Smooth muscle cell (in vitro differentiated cells): ENCODE data around the gene CALML6. TPM values are rescaled to one million over a fixed set of nuclear protein-coding genes. Genes with fewer than 3 reads are reported as not detected.

ENCODE experiments used
- DNase-seq: peaks from one replicate; lab custom pipeline; 2025; ENCODE audit not compliant: unreplicated experiment; lab: John Stamatoyannopoulos, UW
- H2AFZ ChIP-seq: fragments of 200-600 bp; sonication (generic); 2 replicates; pipeline ENCODE4 v1.6.0; 2016; ENCODE audit warnings: antibody characterized with exemption, low read depth, mild to moderate bottlenecking
- H3F3A ChIP-seq: fragments of 200-600 bp; sonication (generic); 2 replicates; pipeline ENCODE4 v1.6.0; 2017; ENCODE audit warnings: antibody characterized with exemption, low read depth
- H3K27ac ChIP-seq: fragments of 200-600 bp; sonication (generic); 2 replicates; pipeline ENCODE4 v1.5.1; 2016; ENCODE audit warnings: low read depth, mild to moderate bottlenecking
- H3K27me3 ChIP-seq: fragments of 200-600 bp; sonication (generic); 2 replicates; pipeline ENCODE4 v1.6.1; 2016; ENCODE audit warnings: low read depth, mild to moderate bottlenecking
- H3K36me3 ChIP-seq: fragments of 200-600 bp; sonication (generic); 2 replicates; pipeline ENCODE4 v1.5.1; 2016; ENCODE audit warnings: low read depth
- H3K4me1 ChIP-seq: fragments of 200-600 bp; sonication (generic); 2 replicates; pipeline ENCODE4 v1.5.1; 2016; ENCODE audit warnings: low read depth
- H3K4me2 ChIP-seq: fragments of 200-600 bp; sonication (generic); 2 replicates; pipeline ENCODE4 v1.6.0; 2016; ENCODE audit warnings: mild to moderate bottlenecking
- H3K4me3 ChIP-seq: fragments of 200-600 bp; sonication (generic); 2 replicates; pipeline ENCODE4 v1.5.1; 2016; ENCODE audit warnings: mild to moderate bottlenecking
- H3K79me2 ChIP-seq: fragments of 200-600 bp; sonication (generic); 2 replicates; pipeline ENCODE4 v1.6.0; 2016; ENCODE audit warnings: low read depth, mild to moderate bottlenecking
- H3K9ac ChIP-seq: fragments of 200-600 bp; sonication (generic); 2 replicates; pipeline ENCODE4 v1.6.0; 2016; ENCODE audit warnings: low read depth
- H3K9me3 ChIP-seq: fragments of 200-600 bp; sonication (generic); replicated peaks from 2 replicates; pipeline ENCODE4 v1.5.1; 2016; ENCODE audit warnings: low read depth
- H4K20me1 ChIP-seq: fragments of 200-600 bp; sonication (generic); 2 replicates; pipeline ENCODE4 v1.6.0; 2016; ENCODE audit warnings: low read depth
- WGBS: methylation state at CpG from one replicate; pipeline ENCODE4 v1.1.7; 2016; ENCODE audit warnings: low lambda C conversion rate; 5-methylcytosine and 5-hydroxymethylcytosine counted together
- polyA plus RNA-seq: library from polyadenylated mRNA; unstranded; fragments of >200 nt; fragmentation: Nextera tagmentation; extraction: Ambion mirVana; gene quantifications from 2 replicates; pipeline ENCODE4 v1.2.1, GENCODE V29; 2016
- total RNA-seq: library from RNA; depleted of rRNA; stranded (reverse); fragments of >200 nt; gene quantifications from 2 replicates; pipeline ENCODE4 v1.2.3, GENCODE V29; 2014
- TF ChIP-seq, protein P1 (sequence below): fragments of 200-600 bp; sonication (generic); IDR thresholded peaks from 2 replicates; pipeline ENCODE4 v1.5.1; 2017; ENCODE audit warnings: borderline replicate concordance, mild to moderate bottlenecking, antibody characterized with exemption; ENCODE audit not compliant: insufficient read depth, poor library complexity, severe bottlenecking

The CALML6 gene
- total and polyA plus RNA-seq, 2 experiments from 2014 or later: 0.18 to 1.3 TPM

DNA sequence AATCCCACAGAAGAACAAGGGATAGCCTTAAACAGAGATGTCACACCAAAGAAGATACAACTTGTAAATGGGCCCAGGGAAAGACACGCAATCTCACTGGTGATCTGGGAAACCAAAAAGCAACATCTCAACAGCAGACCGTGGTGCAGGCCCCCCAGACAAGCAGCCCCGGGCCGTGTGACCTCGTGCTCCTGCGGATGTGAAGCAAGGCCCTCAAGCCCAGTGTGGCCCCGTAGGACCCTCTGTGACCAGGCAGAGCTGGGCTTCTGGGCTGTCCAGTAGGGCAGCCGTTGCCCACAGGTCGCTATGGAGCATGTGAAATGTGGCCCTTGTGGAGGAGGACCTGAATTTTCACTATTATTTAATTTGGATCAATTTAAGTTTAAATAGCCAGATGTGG is 39.0 kb downstream of the CALML6 start:
- WGBS: 88% methylated on average over 9 of the region's 9 CpGs
- no peak overlapping the region for H2AFZ ChIP-seq
- H3K9ac ChIP-seq: no peak overlapping the region
- H3K27ac ChIP-seq: no peak overlapping the region
- H3K27me3 ChIP-seq: no peaks in the 10 kb centered on the region
- no peaks in the 10 kb centered on the region for H4K20me1 ChIP-seq
- H3K4me1 ChIP-seq: no peaks in the 10 kb centered on the region
- no peaks in the 10 kb centered on the region for H3K79me2 ChIP-seq
- H3F3A ChIP-seq: no peaks in the 10 kb centered on the region
- DNase-seq: no peak
- no peak overlapping the region for H3K4me2 ChIP-seq
- TF ChIP-seq, protein P1, sequence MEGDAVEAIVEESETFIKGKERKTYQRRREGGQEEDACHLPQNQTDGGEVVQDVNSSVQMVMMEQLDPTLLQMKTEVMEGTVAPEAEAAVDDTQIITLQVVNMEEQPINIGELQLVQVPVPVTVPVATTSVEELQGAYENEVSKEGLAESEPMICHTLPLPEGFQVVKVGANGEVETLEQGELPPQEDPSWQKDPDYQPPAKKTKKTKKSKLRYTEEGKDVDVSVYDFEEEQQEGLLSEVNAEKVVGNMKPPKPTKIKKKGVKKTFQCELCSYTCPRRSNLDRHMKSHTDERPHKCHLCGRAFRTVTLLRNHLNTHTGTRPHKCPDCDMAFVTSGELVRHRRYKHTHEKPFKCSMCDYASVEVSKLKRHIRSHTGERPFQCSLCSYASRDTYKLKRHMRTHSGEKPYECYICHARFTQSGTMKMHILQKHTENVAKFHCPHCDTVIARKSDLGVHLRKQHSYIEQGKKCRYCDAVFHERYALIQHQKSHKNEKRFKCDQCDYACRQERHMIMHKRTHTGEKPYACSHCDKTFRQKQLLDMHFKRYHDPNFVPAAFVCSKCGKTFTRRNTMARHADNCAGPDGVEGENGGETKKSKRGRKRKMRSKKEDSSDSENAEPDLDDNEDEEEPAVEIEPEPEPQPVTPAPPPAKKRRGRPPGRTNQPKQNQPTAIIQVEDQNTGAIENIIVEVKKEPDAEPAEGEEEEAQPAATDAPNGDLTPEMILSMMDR: no peak
- no peaks in the 10 kb centered on the region for H3K36me3 ChIP-seq
- H3K9me3 ChIP-seq: no peaks in the 10 kb centered on the region
- H3K4me3 ChIP-seq: no peak overlapping the region

DNA sequence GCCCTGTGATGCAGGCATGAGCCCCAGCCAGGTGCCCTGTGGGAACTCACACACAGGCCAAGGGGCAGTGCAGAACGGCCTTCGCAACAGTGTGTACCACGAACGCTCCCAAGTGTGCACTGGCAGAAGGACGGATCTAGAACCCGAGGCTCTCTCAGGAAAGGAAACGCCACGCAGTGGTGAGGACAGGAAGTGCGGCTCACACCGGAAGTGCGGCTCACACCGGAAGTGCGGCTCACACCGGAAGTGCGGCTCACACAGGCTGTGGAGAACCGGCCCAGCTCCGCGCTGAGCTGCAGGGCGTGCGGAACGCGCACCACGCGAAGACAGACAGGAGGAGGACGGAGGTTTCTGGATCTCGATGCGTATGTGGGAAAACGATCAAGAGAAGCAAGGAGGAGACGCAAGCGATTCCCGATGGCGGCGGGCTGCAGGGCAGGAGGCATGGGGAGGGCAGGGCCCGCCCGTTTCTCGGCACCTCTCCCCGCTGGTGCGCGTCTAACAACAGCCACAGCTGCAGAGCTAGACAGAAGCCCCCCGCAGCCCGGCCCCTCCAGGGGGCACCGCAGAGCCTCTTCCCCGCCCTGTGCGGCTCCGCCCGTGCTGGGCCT is 39.9 kb downstream of the CALML6 start:
- Histone ChIP-seq H2AFZ (no peak overlapping the region), H3K9me3 (no peaks in the 10 kb centered on the region), H3F3A (no peaks in the 10 kb centered on the region), H3K4me1 (no peaks in the 10 kb centered on the region), H4K20me1 (no peaks in the 10 kb centered on the region), H3K27ac (no peak overlapping the region), H3K27me3 (no peaks in the 10 kb centered on the region), H3K4me2 (no peak overlapping the region), H3K4me3 (no peak overlapping the region), H3K36me3 (no peaks in the 10 kb centered on the region), H3K79me2 (no peaks in the 10 kb centered on the region), H3K9ac (no peak overlapping the region)
- TF ChIP-seq, protein P1: peak; percentile 12
- WGBS: 88% methylated on average over 46 of the region's 46 CpGs
- no peak for DNase-seq

DNA sequence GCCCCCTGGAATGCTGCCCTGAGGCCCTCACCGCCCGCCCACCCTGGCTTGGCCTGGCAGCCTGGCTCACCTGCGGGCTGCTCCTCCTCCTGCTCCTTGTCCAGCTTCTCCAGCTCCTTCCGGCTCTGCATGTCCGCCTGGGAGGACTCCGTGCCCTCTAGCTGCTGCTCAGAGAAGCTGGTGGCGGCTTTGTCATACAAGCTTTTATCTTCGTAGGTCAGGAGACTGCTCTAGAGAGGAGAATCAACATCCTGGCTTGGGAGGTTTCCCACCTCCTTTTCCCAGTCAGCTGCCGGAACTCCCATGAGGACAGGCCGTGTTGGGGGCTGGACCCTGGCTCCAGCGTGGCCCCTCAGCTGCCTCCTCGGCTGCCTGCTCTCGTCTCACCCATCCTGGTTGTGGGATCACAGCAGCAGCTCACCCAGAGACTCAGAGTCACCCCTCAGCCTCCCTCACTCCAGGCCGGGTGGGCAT is 40.6 kb downstream of the CALML6 start:
- no peaks in the 10 kb centered on the region for H3K27me3 ChIP-seq
- H4K20me1 ChIP-seq: no peaks in the 10 kb centered on the region
- H3K9me3 ChIP-seq: no peaks in the 10 kb centered on the region
- DNase-seq: no peak
- no peak overlapping the region for H3K9ac ChIP-seq
- H3K4me2 ChIP-seq: no peak overlapping the region
- H3K36me3 ChIP-seq: no peaks in the 10 kb centered on the region
- H3K4me1 ChIP-seq: no peaks in the 10 kb centered on the region
- WGBS: 82% methylated on average over 14 of the region's 14 CpGs
- H3K4me3 ChIP-seq: no peak overlapping the region
- no peak overlapping the region for H3K27ac ChIP-seq
- H3F3A ChIP-seq: no peaks in the 10 kb centered on the region
- H2AFZ ChIP-seq: no peak overlapping the region
- TF ChIP-seq, protein P1: no peak
- H3K79me2 ChIP-seq: no peaks in the 10 kb centered on the region

DNA sequence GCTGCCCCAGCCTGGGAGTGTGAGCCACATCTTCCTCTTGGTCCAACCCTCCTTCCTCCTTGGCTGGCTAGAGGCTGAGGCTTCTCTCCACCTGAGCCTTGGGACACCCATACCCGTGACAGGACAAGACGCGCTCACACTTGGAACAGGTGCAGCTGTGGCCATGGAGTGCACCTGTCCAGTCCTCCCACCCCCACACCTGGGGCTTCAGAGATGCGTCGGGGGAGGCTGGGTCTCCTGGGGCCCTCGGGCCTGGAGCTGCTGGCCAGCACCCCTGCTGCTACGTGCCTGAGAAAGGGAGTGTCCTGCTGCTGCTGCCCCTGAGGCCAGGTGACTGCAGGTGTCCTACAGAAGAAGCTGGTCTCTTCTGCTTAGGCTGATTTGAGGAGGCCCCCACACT is 41.0 kb downstream of the CALML6 start:
- Histone ChIP-seq H3K9ac (no peak overlapping the region), H3K9me3 (no peaks in the 10 kb centered on the region), H3K79me2 (no peaks in the 10 kb centered on the region), H4K20me1 (no peaks in the 10 kb centered on the region), H3K27me3 (no peaks in the 10 kb centered on the region), H2AFZ (no peak overlapping the region), H3K4me2 (no peak overlapping the region), H3K36me3 (no peaks in the 10 kb centered on the region), H3K4me1 (no peaks in the 10 kb centered on the region), H3F3A (no peaks in the 10 kb centered on the region), H3K27ac (no peak overlapping the region), H3K4me3 (no peak overlapping the region)
- no peak for DNase-seq
- TF ChIP-seq, protein P1: no peak
- whole genome bisulfite sequencing: 95% methylated on average over 7 of the region's 7 CpGs
